B cell (primary cell): Measurements from ENCODE around the gene TPRA1. TPM values are rescaled to one million over a fixed set of nuclear protein-coding genes. Genes with fewer than 3 reads are reported as not detected.
A peak's percentile ranks its signal among the peaks of the same experiment; 100 is the strongest.

ENCODE experiments used
- ATAC-seq: fragments of 200-7000 bp; cut with Tn5 transposase; one replicate; pipeline ENCODE4 v1.10.0; 2021; ENCODE audit warnings: low read depth, mild to moderate bottlenecking, moderate number of reproducible peaks, moderate library complexity
- CTCF ChIA-PET: fragments of 350-600 bp; sonication (Branson Sonifier 250); formaldehyde crosslinking; loops from one replicate; lab custom pipeline; 2021; ENCODE audit warnings: antibody characterized with exemption, inconsistent platforms; lab: Charles Lee
- POLR2A ChIA-PET: fragments of 350-600 bp; sonication (Branson Sonifier 250); formaldehyde crosslinking; loops from one replicate; lab custom pipeline; 2021; ENCODE audit warnings: antibody characterized with exemption; lab: Charles Lee
- DNase-seq: peaks from one replicate; pipeline ENCODE4 v3.0.0; 2013
- H2AFZ ChIP-seq: 2 replicates; pipeline ENCODE4 v1.6.1; 2012; ENCODE audit warnings: mild to moderate bottlenecking, low read depth, low read length; ENCODE audit not compliant: insufficient read depth, poor library complexity, severe bottlenecking
- H3K27ac ChIP-seq, 2 donors: 1 replicate in 1 of 2; 2 replicates in 1 of 2; pipeline ENCODE4 v1.5.1; 2012 to 2013; ENCODE audit warnings: low read length in 2 of 2, mild to moderate bottlenecking in 2 of 2, moderate library complexity in 1 of 2
- H3K27me3 ChIP-seq, 4 experiments: fragments of 200-600 bp in 1 of 4; sonication (generic) in 1 of 4; replicated peaks in 1 of 4; 1 replicate in 2 of 4; 2 replicates in 2 of 4; pipeline versions ENCODE4 v1.6.1 to v1.7.0; 2013 to 2016; ENCODE audit warnings: low read length in 3 of 4, mild to moderate bottlenecking in 2 of 4, mixed read lengths in 1 of 4, moderate library complexity in 1 of 4; ENCODE audit not compliant: insufficient read depth in 4 of 4, control insufficient read depth in 3 of 4; ENCODE audit errors: control extremely low read depth in 1 of 4
- H3K36me3 ChIP-seq, 2 experiments: replicated peaks in 1 of 2; 1 replicate in 1 of 2; 2 replicates in 1 of 2; pipeline versions ENCODE4 v1.6.1 to v1.7.1; 2013; ENCODE audit warnings: low read length in 1 of 2; ENCODE audit not compliant: insufficient read depth in 2 of 2, control insufficient read depth in 1 of 2; ENCODE audit errors: control extremely low read depth in 1 of 2, extremely low read depth in 1 of 2
- H3K4me1 ChIP-seq, 2 donors: fragments of 200-600 bp in 1 of 2; sonication (generic) in 1 of 2; 1 replicate in 1 of 2; 2 replicates in 1 of 2; pipeline versions ENCODE4 v1.5.1 to v1.6.1; 2013 to 2017; ENCODE audit warnings: low read length in 2 of 2; ENCODE audit not compliant: control insufficient read depth in 2 of 2, insufficient read depth in 2 of 2
- H3K4me2 ChIP-seq: replicated peaks from 2 replicates; pipeline ENCODE3; 2012; ENCODE audit warnings: mild to moderate bottlenecking, low read depth, low read length; ENCODE audit not compliant: poor library complexity, severe bottlenecking
- H3K4me3 ChIP-seq, 5 experiments: fragments of 200-600 bp in 1 of 5; sonication (generic) in 1 of 5; 1 replicate in 3 of 5; 2 replicates in 2 of 5; pipeline versions ENCODE4 v1.5.1 to v1.7.0; 2011 to 2016; ENCODE audit warnings: low read length in 4 of 5, mild to moderate bottlenecking in 4 of 5, low read depth in 2 of 5, control low read depth in 1 of 5, moderate library complexity in 1 of 5; ENCODE audit not compliant: insufficient read depth in 1 of 5; ENCODE audit errors: control extremely low read depth in 1 of 5, extremely low read depth in 1 of 5
- H3K79me2 ChIP-seq: fragments of 200-600 bp; sonication (generic); one replicate; pipeline ENCODE4 v1.6.0; 2016; ENCODE audit warnings: low read length; ENCODE audit not compliant: control insufficient read depth, insufficient read depth
- H3K9ac ChIP-seq: fragments of 200-600 bp; sonication (generic); 2 replicates; pipeline ENCODE4 v1.6.1; 2017; ENCODE audit warnings: mild to moderate bottlenecking, low read length, moderate library complexity
- H3K9me3 ChIP-seq, 3 donors: one replicate each; pipeline versions ENCODE4 v1.6.1 to v1.7.1; 2013; ENCODE audit warnings: low read length in 2 of 3; ENCODE audit not compliant: control insufficient read depth in 2 of 3, insufficient read depth in 1 of 3; ENCODE audit errors: control extremely low read depth in 1 of 3
- H4K20me1 ChIP-seq: 2 replicates; pipeline ENCODE4 v1.6.0; 2012; ENCODE audit warnings: mild to moderate bottlenecking, low read length; ENCODE audit not compliant: insufficient read depth, control insufficient read depth, poor library complexity, severe bottlenecking
- H3K27ac Mint-ChIP-seq: one replicate; pipeline ENCODE4 v1.8.0; 2021; ENCODE audit warnings: mixed read lengths
- H3K27me3 Mint-ChIP-seq: one replicate; pipeline ENCODE4 v1.8.0; 2021; ENCODE audit warnings: mixed read lengths
- H3K4me1 Mint-ChIP-seq: one replicate; pipeline ENCODE4 v1.8.0; 2021; ENCODE audit warnings: mixed read lengths
- H3K4me3 Mint-ChIP-seq: one replicate; pipeline ENCODE4 v1.8.0; 2021; ENCODE audit warnings: mixed read lengths
- H3K9me3 Mint-ChIP-seq: one replicate; pipeline ENCODE4 v1.8.0; 2022; ENCODE audit warnings: mixed read lengths; ENCODE audit not compliant: insufficient read depth
- CTCF ChIP-seq: fragments of 200-600 bp; IDR thresholded peaks from one replicate; pipeline ENCODE4 v1.8.0; 2022; ENCODE audit warnings: antibody characterized with exemption, mild to moderate bottlenecking
- EZH2 ChIP-seq: IDR thresholded peaks from 2 replicates; pipeline ENCODE4 v1.6.1; 2012; ENCODE audit warnings: borderline replicate concordance, low read depth, mild to moderate bottlenecking, moderate library complexity, low read length; ENCODE audit not compliant: insufficient read depth, poor library complexity, severe bottlenecking
- WGBS: methylation state at CpG from one replicate; pipeline ENCODE4 v1.1.5; 2013; ENCODE audit warnings: missing lambda C conversion rate; ENCODE audit not compliant: insufficient coverage; 5-methylcytosine and 5-hydroxymethylcytosine counted together
- intact Hi-C: fragments of 100-400 bp; cut with micrococcal nuclease; formaldehyde crosslinking; loops from one replicate; pipeline ENCODE4 v1.10.0; 2022
- polyA plus RNA-seq: library from polyadenylated mRNA; depleted of rRNA; stranded (reverse); fragments of >200 nt; gene quantifications from 2 replicates; pipeline ENCODE4 v1.2.3, GENCODE V29; 2012
- total RNA-seq, 2 donors: library from RNA; stranded (reverse); fragments of 120-200 nt in 1 of 2; gene quantifications; 1 replicate in 1 of 2; 2 replicates in 1 of 2; pipeline versions ENCODE4 v1.2.3 to v1.2.4, GENCODE V29; 2013 to 2022

TPRA1 gene
- total and polyA plus RNA-seq, 2 donors (not counting 1 experiment from before 2014, with no cell fraction given), result 19.8 to 27.7 TPM

- POLR2A ChIA-PET, result interaction anchor here (0.7 to 1.6 kb wide), 3 partner anchors 75 to 1515 kb away, joined by 3 to 4 read pairs (median 4); partner anchors contain the start of gene RUVBL1
- H3K27me3 ChIP-seq, result no peaks in the 10 kb centered on the region
- no peaks in the 10 kb centered on the region for H3K9me3 Mint-ChIP-seq
- ATAC-seq, result no peak
- peak overlapping the region; percentile 82 for H3K4me3 Mint-ChIP-seq
- TF ChIP-seq CTCF (no peak), EZH2 (no peak)
- H3K27me3 Mint-ChIP-seq, result no peaks in the 10 kb centered on the region
- peak overlapping the region; percentile 75 for H3K4me2 ChIP-seq
- DNase-seq, result no peak
- peak overlapping the region; percentile 97 for H3K27ac Mint-ChIP-seq
- H3K4me1 ChIP-seq, result peaks cover 10 to 16% of the 10 kb centered on the region in 2 donors
- H2AFZ ChIP-seq, result peak overlapping the region; percentile 80
- peaks cover 22% of the 10 kb centered on the region for H3K4me1 Mint-ChIP-seq
- intact Hi-C loops, result loop anchor here (5.0 to 10.0 kb wide), 4 partner anchors 158 to 2002 kb away; partner anchors contain the start of genes OSBPL11 and RUVBL1
- H3K79me2 ChIP-seq, result peaks cover 16% of the 10 kb centered on the region
- no peaks in the 10 kb centered on the region for H3K9me3 ChIP-seq
- peak overlapping the region; percentile 68 for H3K9ac ChIP-seq
- H4K20me1 ChIP-seq, result no peaks in the 10 kb centered on the region
- peak overlapping the region in 3 of 5 experiments; percentile 57 to 65 (median 60) for H3K4me3 ChIP-seq
- H3K27ac ChIP-seq, result peak overlapping the region in 1 of 2 donors; percentile 62
- no peaks in the 10 kb centered on the region for H3K36me3 ChIP-seq
- WGBS, result 83% methylated on average over 8 of the region's 12 CpGs
- CTCF ChIA-PET, result interaction anchor here (0.7 to 3.8 kb wide), 3 partner anchors 17 to 1259 kb away, joined by 3 to 26 read pairs (median 6); no protein-coding TSS in a partner anchor
Measured at GRCh38 chr3:127597020-127597771, 6.7 kb upstream of the TPRA1 start.

- Histone ChIP-seq H3K4me3 (no peak overlapping the region), H3K36me3 (no peaks in the 10 kb centered on the region), H3K4me2 (no peak overlapping the region), H3K27ac (no peak overlapping the region), H3K4me1 (peaks cover 18 to 27% of the 10 kb centered on the region in 2 donors), H2AFZ (no peak overlapping the region), H4K20me1 (no peaks in the 10 kb centered on the region), H3K9me3 (no peaks in the 10 kb centered on the region), H3K27me3 (no peaks in the 10 kb centered on the region), H3K79me2 (peaks cover 17% of the 10 kb centered on the region), H3K9ac (no peak overlapping the region)
- intact Hi-C loops, result loop anchor here (5.0 to 10.0 kb wide), 4 partner anchors 159 to 2001 kb away; partner anchors contain the start of genes OSBPL11 and RUVBL1
- POLR2A ChIA-PET, result no interaction called here
- TF ChIP-seq EZH2 (no peak), CTCF (no peak)
- DNase-seq, result no peak
- Mint-ChIP-seq H3K4me3 (no peak overlapping the region), H3K27ac (no peak overlapping the region), H3K4me1 (peaks cover 29% of the 10 kb centered on the region), H3K9me3 (no peaks in the 10 kb centered on the region), H3K27me3 (no peaks in the 10 kb centered on the region)
- CTCF ChIA-PET, result interaction anchor here (0.9 kb wide), 1 partner anchor 20 kb away, joined by 3 read pairs; no protein-coding TSS in a partner anchor
- WGBS, result 100% methylated on average over 3 of the region's 4 CpGs
- ATAC-seq, result no peak
Measured at GRCh38 chr3:127595303-127595702, 4.8 kb upstream of the TPRA1 start.
